Activated CD8-positive, alpha-beta T cell treated with anti-CD3 and anti-CD28 coated beads for 36 hours (primary cell): Measurements from ENCODE around the gene PLD6. TPM values are rescaled to one million over a fixed set of nuclear protein-coding genes. Genes with fewer than 3 reads are reported as not detected.

Experiments
- ATAC-seq: fragments of 200-7000 bp; cut with Tn5 transposase; one replicate; pipeline ENCODE4 v1.10.0; 2021; ENCODE audit warnings: mild to moderate bottlenecking, moderate library complexity
- CTCF ChIA-PET: fragments of 350-600 bp; sonication (Branson Sonifier 250); formaldehyde crosslinking; loops from one replicate; lab custom pipeline; 2021; ENCODE audit warnings: antibody characterized with exemption; lab: Charles Lee
- POLR2A ChIA-PET: fragments of 350-600 bp; sonication (Branson Sonifier 250); formaldehyde crosslinking; loops from one replicate; lab custom pipeline; 2021; ENCODE audit warnings: antibody characterized with exemption; lab: Charles Lee
- DNase-seq: peaks from one replicate; pipeline ENCODE4 v3.0.0-alpha.2; 2020
- H3K27ac Mint-ChIP-seq: one replicate; pipeline ENCODE4 v1.8.0; 2021; ENCODE audit warnings: mild to moderate bottlenecking, mixed read lengths
- H3K27me3 Mint-ChIP-seq: one replicate; pipeline ENCODE4 v1.8.0; 2021; ENCODE audit warnings: mixed read lengths
- H3K36me3 Mint-ChIP-seq: one replicate; pipeline ENCODE4 v1.8.0; 2021; ENCODE audit warnings: low read depth, mixed read lengths
- H3K4me1 Mint-ChIP-seq: one replicate; pipeline ENCODE4 v1.8.0; 2021; ENCODE audit warnings: low read depth, mixed read lengths
- H3K4me3 Mint-ChIP-seq: one replicate; pipeline ENCODE4 v1.8.0; 2021; ENCODE audit warnings: mild to moderate bottlenecking, moderate library complexity, mixed read lengths
- H3K9me3 Mint-ChIP-seq: one replicate; pipeline ENCODE4 v1.8.0; 2021; ENCODE audit warnings: mixed read lengths
- CTCF ChIP-seq: fragments of 200-600 bp; IDR thresholded peaks from one replicate; pipeline ENCODE4 v1.8.0; 2022; ENCODE audit warnings: antibody characterized with exemption, mild to moderate bottlenecking
- intact Hi-C: fragments of 100-400 bp; cut with micrococcal nuclease; formaldehyde crosslinking; loops from one replicate; pipeline ENCODE4 v1.10.0; 2022
- total RNA-seq, 2 experiments: library from RNA; stranded (reverse); gene quantifications; one replicate each; pipeline ENCODE4 v1.2.3, GENCODE V29; 2021

PLD6 gene
- total RNA-seq, 2 experiments from 2014 or later = 6.1 to 6.2 TPM

GRCh38 chr17:17190188-17190587 lies 15.9 kb downstream of the PLD6 start:
- H3K4me1 Mint-ChIP-seq = peaks cover 15% of the 10 kb centered on the region
- ATAC-seq (no peak), DNase-seq (no peak)
- no peak overlapping the region for H3K4me3 Mint-ChIP-seq
- H3K27me3 Mint-ChIP-seq = no peaks in the 10 kb centered on the region
- intact Hi-C loops = no loop called here
- CTCF ChIA-PET = interaction anchor here (1.1 to 1.5 kb wide), 3 partner anchors 11 to 307 kb away, joined by 3 to 4 read pairs (median 4); no protein-coding TSS in a partner anchor
- no peaks in the 10 kb centered on the region for H3K9me3 Mint-ChIP-seq
- POLR2A ChIA-PET = interaction anchor here (0.6 kb wide), 1 partner anchor 55 kb away, joined by 3 read pairs; no protein-coding TSS in a partner anchor
- TF ChIP-seq CTCF = no peak
- peaks cover 1% of the 10 kb centered on the region for H3K36me3 Mint-ChIP-seq
- no peak overlapping the region for H3K27ac Mint-ChIP-seq

GRCh38 chr17:17189559-17189958 lies 16.6 kb downstream of the PLD6 start:
- peaks cover 3% of the 10 kb centered on the region for H3K36me3 Mint-ChIP-seq
- intact Hi-C loops = no loop called here
- ATAC-seq (no peak), DNase-seq (no peak)
- ChIA-PET CTCF (interaction anchor here (1.3 to 1.5 kb wide), 2 partner anchors 10 to 14 kb away, joined by 3 to 4 read pairs; no protein-coding TSS in a partner anchor), POLR2A (interaction anchor here (1.3 kb wide), 1 partner anchor 11 kb away, joined by 3 read pairs; no protein-coding TSS in a partner anchor)
- no peak overlapping the region for H3K4me3 Mint-ChIP-seq
- no peak for TF ChIP-seq CTCF
- H3K9me3 Mint-ChIP-seq = no peaks in the 10 kb centered on the region
- peaks cover 21% of the 10 kb centered on the region for H3K4me1 Mint-ChIP-seq
- no peak overlapping the region for H3K27ac Mint-ChIP-seq
- H3K27me3 Mint-ChIP-seq = no peaks in the 10 kb centered on the region

DNA sequence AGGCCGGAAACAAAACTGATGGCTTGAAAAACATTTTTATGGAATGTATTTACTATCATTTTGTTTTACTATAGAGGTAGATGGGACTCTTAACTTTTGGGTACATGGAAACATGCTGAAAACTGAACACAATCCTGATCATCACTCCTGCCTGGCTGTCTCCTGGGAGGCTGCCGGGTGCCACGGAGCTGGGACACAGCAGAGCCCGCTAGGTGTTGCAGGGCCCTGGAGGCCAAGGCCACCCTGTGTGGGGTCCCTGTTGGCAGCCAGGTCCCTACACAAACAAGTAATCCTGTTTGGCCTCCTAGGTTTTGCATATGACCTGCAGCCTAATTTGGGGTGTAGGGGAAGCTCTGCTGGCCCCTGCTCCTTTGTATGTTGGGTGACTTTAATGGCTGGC lies 17.5 kb downstream of the PLD6 start:
- Mint-ChIP-seq H3K9me3 (no peaks in the 10 kb centered on the region), H3K4me1 (peaks cover 31% of the 10 kb centered on the region), H3K36me3 (peaks cover 10% of the 10 kb centered on the region), H3K27ac (no peak overlapping the region), H3K27me3 (no peaks in the 10 kb centered on the region), H3K4me3 (no peak overlapping the region)
- ATAC-seq (no peak), DNase-seq (no peak)
- ChIA-PET CTCF (interaction anchor here (1.3 kb wide), 1 partner anchor 11 kb away, joined by 3 read pairs; no protein-coding TSS in a partner anchor), POLR2A (interaction anchor here (0.5 to 1.3 kb wide), 2 partner anchors 12 to 190 kb away, joined by 3 read pairs; no protein-coding TSS in a partner anchor)
- no peak for TF ChIP-seq CTCF
- intact Hi-C loops = no loop called here

DNA sequence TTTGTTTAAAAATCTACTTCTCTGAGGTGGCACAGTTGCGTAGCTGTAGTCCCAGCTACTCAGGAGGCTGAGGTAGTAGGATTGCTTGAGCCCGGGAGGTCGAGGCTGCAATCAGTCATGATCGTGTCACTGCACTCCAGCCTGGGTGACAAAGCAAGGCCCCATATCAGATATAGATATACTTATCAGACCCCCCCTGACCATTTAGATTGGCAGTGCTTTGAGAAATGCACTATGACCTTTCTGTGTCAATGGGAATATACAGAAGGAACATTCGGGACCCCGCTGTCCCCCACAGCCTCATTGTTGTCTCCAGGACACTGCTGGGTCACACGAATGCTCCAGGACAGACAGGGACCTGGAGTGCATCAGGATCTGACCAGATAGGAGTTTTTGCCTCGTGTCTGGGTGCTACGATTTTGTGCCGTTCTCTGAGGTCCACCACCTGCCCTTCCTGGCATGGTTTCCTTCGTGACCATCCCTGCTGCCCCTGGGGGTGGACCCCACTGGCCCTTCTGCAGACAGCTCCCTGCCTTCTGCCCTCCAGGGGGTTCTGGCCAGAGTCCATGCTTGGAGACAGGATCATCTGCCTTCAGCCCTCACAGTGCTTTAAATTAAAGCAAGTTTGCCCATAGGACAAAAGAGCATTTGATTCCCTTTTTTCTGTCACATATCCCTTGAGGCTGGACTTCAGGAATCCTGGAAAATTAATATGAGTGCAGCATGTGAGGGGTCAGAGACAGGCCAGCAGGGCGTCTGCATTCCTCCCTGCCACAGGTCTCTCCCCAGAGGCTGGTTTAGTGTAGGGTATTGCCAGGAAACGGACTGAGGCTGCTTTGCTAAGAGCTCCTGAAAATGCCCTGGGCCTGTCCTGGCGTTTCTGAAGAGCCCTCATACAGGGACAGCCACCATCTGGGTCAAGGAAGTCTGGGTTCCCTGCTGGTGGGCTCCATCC lies 19.3 kb downstream of the PLD6 start:
- TF ChIP-seq CTCF = no peak
- intact Hi-C loops = no loop called here
- ATAC-seq (no peak), DNase-seq (no peak)
- H3K36me3 Mint-ChIP-seq = peaks cover 17% of the 10 kb centered on the region
- CTCF ChIA-PET = interaction anchor here (1.0 to 1.4 kb wide), 2 partner anchors 11 to 49 kb away, joined by 3 read pairs; no protein-coding TSS in a partner anchor
- peak overlapping the region; percentile 58 for H3K27ac Mint-ChIP-seq
- POLR2A ChIA-PET = no interaction called here
- no peaks in the 10 kb centered on the region for H3K27me3 Mint-ChIP-seq
- peaks cover 47% of the 10 kb centered on the region for H3K4me1 Mint-ChIP-seq
- H3K9me3 Mint-ChIP-seq = no peaks in the 10 kb centered on the region
- H3K4me3 Mint-ChIP-seq = no peak overlapping the region
